NT2/D1 (cell line): ENCODE results near the gene RAB7A.

Source experiments
- DNase-seq: peaks from one replicate; pipeline ENCODE4 v3.0.0-alpha.2; 2011; ENCODE audit warnings: low read depth, low spot score
- H3K27me3 ChIP-seq: 2 replicates; pipeline ENCODE4 v1.6.0; 2011; ENCODE audit warnings: mild to moderate bottlenecking; ENCODE audit not compliant: insufficient read length, insufficient read depth
- H3K36me3 ChIP-seq: 2 replicates; pipeline ENCODE4 v1.6.1; 2011; ENCODE audit warnings: mild to moderate bottlenecking, low read length, mixed read lengths; ENCODE audit not compliant: insufficient read depth, insufficient read length
- H3K4me1 ChIP-seq: 2 replicates; pipeline ENCODE4 v1.5.1; 2011; ENCODE audit not compliant: insufficient read depth, insufficient read length
- H3K4me3 ChIP-seq: 2 replicates; pipeline ENCODE4 v1.5.1; 2011; ENCODE audit warnings: low read depth; ENCODE audit not compliant: insufficient read length
- H3K9ac ChIP-seq: 2 replicates; pipeline ENCODE4 v1.6.0; 2011; ENCODE audit warnings: low read depth; ENCODE audit not compliant: insufficient read length
- H3K9me3 ChIP-seq: 2 replicates; pipeline ENCODE4 v1.5.1; 2011; ENCODE audit warnings: mild to moderate bottlenecking, low read length; ENCODE audit not compliant: insufficient read depth
- SUZ12 ChIP-seq: IDR thresholded peaks from 2 replicates; pipeline ENCODE4 v1.6.1; 2011; ENCODE audit not compliant: insufficient read length, insufficient read depth; ENCODE audit errors: extremely low read depth
- YY1 ChIP-seq: IDR thresholded peaks from 2 replicates; pipeline ENCODE4 v1.6.1; 2011; ENCODE audit not compliant: insufficient read length, insufficient read depth
- ZNF274 ChIP-seq: IDR thresholded peaks from 2 replicates; pipeline ENCODE4 v1.6.1; 2011; ENCODE audit warnings: mild to moderate bottlenecking, low read depth, low read length

RAB7A gene

DNA sequence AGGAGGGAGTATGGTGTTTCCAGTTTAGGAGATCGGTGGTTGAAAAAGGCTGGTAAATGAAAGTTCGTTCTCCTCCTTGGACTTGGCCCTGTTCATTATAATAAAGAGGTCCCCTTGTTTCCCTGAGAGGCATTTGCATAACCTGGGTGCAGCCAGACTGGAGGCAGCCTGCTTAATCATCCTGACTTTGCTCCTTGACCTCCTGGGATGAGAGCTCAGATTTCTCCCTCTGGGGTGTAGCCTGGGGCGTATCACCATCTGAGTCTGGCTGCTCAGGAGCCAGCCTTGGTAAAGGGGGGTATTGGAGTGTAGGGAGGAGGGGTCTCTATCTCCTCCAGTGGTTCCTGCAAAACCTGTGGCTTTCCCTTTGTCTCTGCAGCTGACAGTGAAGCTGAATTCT is 132.2 kb downstream of the RAB7A start:
- H3K9me3 ChIP-seq = peaks cover 54% of the 10 kb centered on the region
- H3K4me1 ChIP-seq = no peaks in the 10 kb centered on the region
- no peak overlapping the region for H3K9ac ChIP-seq
- DNase-seq = no peak
- H3K4me3 ChIP-seq = no peak overlapping the region
- peaks cover 14% of the 10 kb centered on the region for H3K36me3 ChIP-seq
- TF ChIP-seq SUZ12 (no peak), ZNF274 (no peak), YY1 (no peak)
- no peaks in the 10 kb centered on the region for H3K27me3 ChIP-seq

DNA sequence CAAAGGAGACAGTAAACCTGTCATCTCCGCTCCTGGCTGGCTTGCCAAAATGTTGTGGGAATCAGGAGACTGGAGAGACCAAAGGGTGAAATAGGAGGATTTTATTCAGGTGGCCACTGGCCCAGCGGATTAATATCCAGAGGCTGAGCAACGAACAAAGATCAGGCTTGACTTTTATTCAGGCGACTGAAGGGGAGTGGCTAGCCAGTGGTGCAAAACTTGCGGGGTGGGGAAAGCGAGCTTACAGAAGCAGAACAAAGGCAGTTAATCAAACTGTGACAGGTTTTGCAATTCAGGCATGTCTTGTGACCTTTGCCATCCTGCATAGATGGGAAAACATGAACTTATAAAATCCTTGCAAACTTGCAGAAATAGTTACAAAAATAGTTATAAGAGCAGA is 133.6 kb downstream of the RAB7A start:
- peaks cover 40% of the 10 kb centered on the region for H3K9me3 ChIP-seq
- TF ChIP-seq YY1 (no peak), SUZ12 (no peak)
- no peak for DNase-seq
- H3K9ac ChIP-seq = no peak overlapping the region
- no peaks in the 10 kb centered on the region for H3K27me3 ChIP-seq
- H3K36me3 ChIP-seq = peaks cover 14% of the 10 kb centered on the region
- H3K4me1 ChIP-seq = peaks cover 3% of the 10 kb centered on the region
- H3K4me3 ChIP-seq = no peak overlapping the region

DNA sequence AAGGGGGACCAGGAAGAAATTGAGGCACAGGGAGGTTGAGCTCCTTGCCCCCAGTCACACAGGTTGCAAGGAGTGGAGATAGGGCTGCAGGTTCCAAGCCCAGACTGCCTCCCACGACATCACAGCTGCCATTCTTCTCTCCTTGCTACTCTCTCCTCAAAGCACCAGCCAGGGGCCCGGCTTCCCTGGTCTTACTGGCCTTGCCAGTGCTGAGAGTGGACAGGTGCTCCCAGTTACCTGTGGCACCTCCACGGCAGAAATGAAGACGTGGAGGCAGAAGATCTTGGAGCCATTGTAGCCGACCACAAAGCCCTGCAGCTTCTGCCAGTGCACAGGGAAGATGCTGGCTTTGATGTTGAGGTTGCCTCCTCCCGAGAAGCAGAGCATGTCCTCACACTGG is 135.5 kb downstream of the RAB7A start:
- Histone ChIP-seq H3K36me3 (peaks cover 14% of the 10 kb centered on the region), H3K9me3 (peaks cover 25% of the 10 kb centered on the region), H3K27me3 (no peaks in the 10 kb centered on the region), H3K4me1 (peaks cover 3% of the 10 kb centered on the region), H3K4me3 (no peak overlapping the region), H3K9ac (no peak overlapping the region)
- DNase-seq = no peak
- TF ChIP-seq ZNF274 (no peak), SUZ12 (no peak)

DNA sequence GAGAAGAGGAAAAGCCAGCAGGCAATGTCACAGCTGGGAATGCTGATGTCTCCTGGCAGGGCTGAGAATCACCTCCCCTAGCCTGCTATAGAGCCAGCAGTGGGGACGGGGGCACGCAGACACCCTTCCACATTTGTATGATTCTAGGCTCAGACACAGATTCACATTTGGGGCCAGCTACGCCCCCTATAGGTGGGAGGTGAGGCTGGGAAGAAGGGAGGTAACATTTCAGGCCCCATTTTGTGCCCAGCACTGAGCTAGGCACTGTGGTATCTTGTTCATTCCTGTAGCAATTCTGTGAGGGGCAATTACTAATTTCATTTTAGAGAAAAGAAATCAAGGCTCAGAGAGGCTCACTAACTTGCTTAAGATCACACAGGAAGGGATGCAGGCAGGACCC is 137.6 kb downstream of the RAB7A start:
- DNase-seq = no peak
- H3K9me3 ChIP-seq = peaks cover 25% of the 10 kb centered on the region
- H3K36me3 ChIP-seq = peaks cover 19% of the 10 kb centered on the region
- no peak for TF ChIP-seq YY1
- TF ChIP-seq ZNF274 = no peak
- no peak for TF ChIP-seq SUZ12
- no peak overlapping the region for H3K9ac ChIP-seq
- H3K4me3 ChIP-seq = no peak overlapping the region
- H3K27me3 ChIP-seq = no peaks in the 10 kb centered on the region
- peaks cover 3% of the 10 kb centered on the region for H3K4me1 ChIP-seq
